CD4-positive, alpha-beta T cell treated with Interleukin-1 beta for 1 hour (primary cell): ENCODE data around the gene DAB2IP.
"Not testable (repeated sequence)": the region's sequence is repeated elsewhere in the genome, so short reads cannot be mapped to it uniquely, and the experiment has no call there.

Experiments
- DNase-seq, 2 donors: peaks; one replicate each; pipeline ENCODE4 v3.0.0-alpha.2; 2020 to 2022

DAB2IP gene

GRCh38 chr9:121780177-121781040 lies 129.0 kb downstream of the DAB2IP start:
- DNase-seq: no peak

- no peak for DNase-seq
These were observed 129.7 kb downstream of the DAB2IP start for GRCh38 chr9:121781145-121781548.

- no peak for DNase-seq
These were observed 130.4 kb downstream of the DAB2IP start for GRCh38 chr9:121781701-121782464.

GRCh38 chr9:121782514-121783110 lies 131.2 kb downstream of the DAB2IP start:
- no peak for DNase-seq

- no peak for DNase-seq
These were observed 131.7 kb downstream of the DAB2IP start for GRCh38 chr9:121783111-121783510.

GRCh38 chr9:121783521-121784507 lies 132.4 kb downstream of the DAB2IP start:
- no peak for DNase-seq

- no peak for DNase-seq
These were observed 133.4 kb downstream of the DAB2IP start for GRCh38 chr9:121784731-121785411.

- no peak for DNase-seq
These were observed 134.5 kb downstream of the DAB2IP start for GRCh38 chr9:121785673-121786542.

- DNase-seq: no peak
These were observed 135.1 kb downstream of the DAB2IP start for GRCh38 chr9:121786543-121786948.

- no peak for DNase-seq
These were observed 135.6 kb downstream of the DAB2IP start for GRCh38 chr9:121786998-121787422.

GRCh38 chr9:121788686-121789366 lies 137.4 kb downstream of the DAB2IP start:
- DNase-seq: no peak

GRCh38 chr9:121790841-121791240 lies 139.4 kb downstream of the DAB2IP start:
- DNase-seq: no peak

- DNase-seq: not testable (repeated sequence)
These were observed 141.0 kb downstream of the DAB2IP start for GRCh38 chr9:121792476-121792875.

GRCh38 chr9:121794334-121794733 lies 142.9 kb downstream of the DAB2IP start:
- not testable (repeated sequence) for DNase-seq

- DNase-seq: no peak
These were observed 145.6 kb downstream of the DAB2IP start for GRCh38 chr9:121797081-121797480.

- DNase-seq: no peak
These were observed 147.5 kb downstream of the DAB2IP start for GRCh38 chr9:121798941-121799340.

GRCh38 chr9:121800376-121800775 lies 148.9 kb downstream of the DAB2IP start:
- DNase-seq: no peak

- no peak for DNase-seq
These were observed 150.1 kb downstream of the DAB2IP start for GRCh38 chr9:121801579-121801978.

- DNase-seq: no peak
These were observed 151.3 kb downstream of the DAB2IP start for GRCh38 chr9:121802753-121803152.
